SK-N-SH (cell line): ENCODE measurements around the gene RHBDL1. TPM values are rescaled to one million over a fixed set of nuclear protein-coding genes. Genes with fewer than 3 reads are reported as not detected.
A peak's percentile ranks its signal among the peaks of the same experiment; 100 is the strongest.

Experiments used
- CTCF ChIA-PET: fragments of 300-600, 350-600 bp; formaldehyde crosslinking; extraction: SDS; loops from one replicate; lab custom pipeline; 2021; lab: Yijun Ruan, JAX
- POLR2A ChIA-PET: fragments of 350-600 bp; sonication (Branson Sonifier 250); formaldehyde crosslinking; extraction: SDS; loops from one replicate; lab custom pipeline; 2020; ENCODE audit warnings: antibody characterized with exemption, inconsistent platforms; lab: Yijun Ruan, JAX
- DNase-seq: peaks from one replicate; pipeline ENCODE4 v3.0.0; 2012
- H2AFZ ChIP-seq: fragments of 200-600 bp; sonication (generic); 2 replicates; pipeline ENCODE4 v1.8.1; 2016; ENCODE audit warnings: antibody characterized with exemption, mild to moderate bottlenecking, low read depth
- H3F3A ChIP-seq: fragments of 200-600 bp; sonication (generic); replicated peaks from 2 replicates; pipeline ENCODE3; 2016; ENCODE audit warnings: antibody characterized with exemption, mild to moderate bottlenecking; ENCODE audit not compliant: insufficient read depth
- H3K27ac ChIP-seq, 2 experiments: fragments of 200-500 bp in 1 of 2; fragments of 200-600 bp in 1 of 2; sonication (Bioruptor generic) in 1 of 2; sonication (generic), shearing (Covaris generic) in 1 of 2; 2 replicates each; pipeline versions ENCODE4 v1.5.1 to v1.6.1; 2014 to 2016; ENCODE audit warnings: low read depth in 2 of 2, inconsistent platforms in 1 of 2, low read length in 1 of 2, mild to moderate bottlenecking in 1 of 2, mixed read lengths in 1 of 2
- H3K27me3 ChIP-seq: fragments of 200-600 bp; sonication (generic), shearing (Covaris generic); 2 replicates; pipeline ENCODE4 v1.6.1; 2016; ENCODE audit warnings: mixed run types; ENCODE audit not compliant: insufficient read depth
- H3K36me3 ChIP-seq, 2 experiments: fragments of 200-500 bp in 1 of 2; fragments of 200-600 bp in 1 of 2; sonication (Bioruptor generic) in 1 of 2; sonication (generic) in 1 of 2; replicated peaks in 1 of 2; 2 replicates each; pipeline versions ENCODE3 to v1.5.1; 2014 to 2016; ENCODE audit warnings: low read length in 1 of 2, mild to moderate bottlenecking in 1 of 2; ENCODE audit not compliant: insufficient read depth in 2 of 2, control insufficient read depth in 1 of 2
- H3K4me1 ChIP-seq, 2 experiments: fragments of 200-500 bp in 1 of 2; fragments of 200-600 bp in 1 of 2; sonication (Bioruptor generic) in 1 of 2; sonication (generic), shearing (Covaris generic) in 1 of 2; 2 replicates each; pipeline versions ENCODE4 v1.5.1 to v1.6.1; 2014 to 2016; ENCODE audit warnings: low read depth in 1 of 2, low read length in 1 of 2, mixed run types in 1 of 2; ENCODE audit not compliant: insufficient read depth in 2 of 2, control insufficient read depth in 1 of 2
- H3K4me2 ChIP-seq: fragments of 200-600 bp; sonication (generic), shearing (Covaris generic); 2 replicates; pipeline ENCODE4 v1.6.1; 2017; ENCODE audit warnings: mixed run types
- H3K4me3 ChIP-seq, 2 experiments: fragments of 200-500 bp in 1 of 2; fragments of 200-600 bp in 1 of 2; sonication (Bioruptor generic) in 1 of 2; sonication (generic), shearing (Covaris generic) in 1 of 2; 2 replicates each; pipeline versions ENCODE4 v1.5.1 to v1.8.1; 2014 to 2016; ENCODE audit warnings: low read depth in 2 of 2, inconsistent platforms in 1 of 2, low read length in 1 of 2, mild to moderate bottlenecking in 1 of 2, mixed read lengths in 1 of 2, moderate library complexity in 1 of 2
- H3K79me2 ChIP-seq: fragments of 200-600 bp; sonication (generic); 2 replicates; pipeline ENCODE4 v1.8.1; 2017; ENCODE audit warnings: mild to moderate bottlenecking; ENCODE audit not compliant: insufficient read depth
- H3K9ac ChIP-seq: fragments of 200-600 bp; sonication (generic); 2 replicates; pipeline ENCODE4 v1.6.1; 2017; ENCODE audit warnings: mixed run types
- H3K9me2 ChIP-seq: fragments of 200-600 bp; sonication (generic); 2 replicates; pipeline ENCODE4 v1.6.1; 2017; ENCODE audit warnings: mixed run types
- H3K9me3 ChIP-seq: fragments of 200-600 bp; sonication (generic); 2 replicates; pipeline ENCODE4 v1.6.1; 2017; ENCODE audit warnings: mixed run types, mild to moderate bottlenecking, moderate library complexity
- H4K20me1 ChIP-seq: fragments of 200-600 bp; sonication (generic); 2 replicates; pipeline ENCODE4 v1.6.1; 2017; ENCODE audit warnings: mild to moderate bottlenecking, mixed run types; ENCODE audit not compliant: insufficient read depth
- ELF1 ChIP-seq: IDR thresholded peaks from 2 replicates; pipeline ENCODE4 v1.4.0; 2012
- EZH2phosphoT487 ChIP-seq: fragments of 200-600 bp; sonication (generic); IDR thresholded peaks from 2 replicates; pipeline ENCODE4 v1.6.1; 2017; ENCODE audit warnings: low read depth, mixed run types, mild to moderate bottlenecking, antibody characterized with exemption, moderate library complexity, borderline replicate concordance
- FOSL2 ChIP-seq: IDR thresholded peaks from 2 replicates; pipeline ENCODE4 v1.4.0; 2012; ENCODE audit warnings: low read depth, mild to moderate bottlenecking, moderate library complexity, borderline replicate concordance
- GATA2 ChIP-seq: sonication (generic); formaldehyde crosslinking; IDR thresholded peaks from 2 replicates; pipeline ENCODE4 v1.5.0; 2020; ENCODE audit warnings: mild to moderate bottlenecking, missing genetic modification reagents
- MXI1 ChIP-seq: IDR thresholded peaks from 2 replicates; pipeline ENCODE4 v1.6.1; 2012; ENCODE audit warnings: mild to moderate bottlenecking, low read depth, low read length, improper control_type of control experiment
- NFIC ChIP-seq: IDR thresholded peaks from 2 replicates; pipeline ENCODE4 v1.4.0; 2012; ENCODE audit warnings: borderline replicate concordance
- RFX5 ChIP-seq: IDR thresholded peaks from 2 replicates; pipeline ENCODE4 v1.6.1; 2012; ENCODE audit warnings: mild to moderate bottlenecking, improper control_type of control experiment, low read length
- SIN3A ChIP-seq: IDR thresholded peaks from 2 replicates; pipeline ENCODE4 v1.6.1; 2012; ENCODE audit warnings: low read depth, mild to moderate bottlenecking, low read length, moderate library complexity, borderline replicate concordance
- TAF1 ChIP-seq: IDR thresholded peaks from 2 replicates; pipeline ENCODE4 v1.6.1; 2012; ENCODE audit warnings: low read depth, mild to moderate bottlenecking, low read length, moderate library complexity, borderline replicate concordance
- TCF12 ChIP-seq: IDR thresholded peaks from 2 replicates; pipeline ENCODE4 v1.4.0; 2012
- TEAD4 ChIP-seq: IDR thresholded peaks from 2 replicates; pipeline ENCODE4 v1.4.0; 2012; ENCODE audit warnings: mild to moderate bottlenecking, borderline replicate concordance; ENCODE audit not compliant: insufficient read depth
- YY1 ChIP-seq: IDR thresholded peaks from 2 replicates; pipeline ENCODE4 v1.4.0; 2012; ENCODE audit warnings: low read depth, mild to moderate bottlenecking
- WGBS: methylation state at CpG from one replicate; pipeline ENCODE4 v1.1.6; 2017; ENCODE audit warnings: low lambda C conversion rate; 5-methylcytosine and 5-hydroxymethylcytosine counted together
- polyA plus RNA-seq, 3 experiments: library from polyadenylated mRNA; depleted of rRNA; stranded (reverse); fragments of >200 nt; gene quantifications; 2 replicates each; pipeline ENCODE4 v1.2.3, GENCODE V29; 2012
- TF ChIP-seq, protein P1 (sequence below): IDR thresholded peaks from 2 replicates; pipeline ENCODE4 v1.6.1; 2012; ENCODE audit warnings: mild to moderate bottlenecking, low read depth, low read length, moderate library complexity
- TF ChIP-seq, protein P2 (sequence below): fragments of 200-600 bp; sonication (generic); IDR thresholded peaks from 2 replicates; pipeline ENCODE4 v1.6.1; 2017; ENCODE audit warnings: antibody characterized with exemption, mild to moderate bottlenecking, moderate library complexity
- TF ChIP-seq, protein P3 (sequence below): IDR thresholded peaks from 2 replicates; pipeline ENCODE4 v1.4.0; 2012; ENCODE audit warnings: low read depth
- TF ChIP-seq, protein P4 (sequence below): IDR thresholded peaks from 2 replicates; pipeline ENCODE4 v1.4.0; 2012; ENCODE audit warnings: low read depth, borderline replicate concordance
- TF ChIP-seq, protein P5 (sequence below): IDR thresholded peaks from 2 replicates; pipeline ENCODE4 v1.4.0; 2012; ENCODE audit warnings: low read depth, borderline replicate concordance

RHBDL1 gene
- polyA plus RNA-seq, 1 of the 3 experiments (the other 2 are of a cell fraction): 4.1 TPM

DNA sequence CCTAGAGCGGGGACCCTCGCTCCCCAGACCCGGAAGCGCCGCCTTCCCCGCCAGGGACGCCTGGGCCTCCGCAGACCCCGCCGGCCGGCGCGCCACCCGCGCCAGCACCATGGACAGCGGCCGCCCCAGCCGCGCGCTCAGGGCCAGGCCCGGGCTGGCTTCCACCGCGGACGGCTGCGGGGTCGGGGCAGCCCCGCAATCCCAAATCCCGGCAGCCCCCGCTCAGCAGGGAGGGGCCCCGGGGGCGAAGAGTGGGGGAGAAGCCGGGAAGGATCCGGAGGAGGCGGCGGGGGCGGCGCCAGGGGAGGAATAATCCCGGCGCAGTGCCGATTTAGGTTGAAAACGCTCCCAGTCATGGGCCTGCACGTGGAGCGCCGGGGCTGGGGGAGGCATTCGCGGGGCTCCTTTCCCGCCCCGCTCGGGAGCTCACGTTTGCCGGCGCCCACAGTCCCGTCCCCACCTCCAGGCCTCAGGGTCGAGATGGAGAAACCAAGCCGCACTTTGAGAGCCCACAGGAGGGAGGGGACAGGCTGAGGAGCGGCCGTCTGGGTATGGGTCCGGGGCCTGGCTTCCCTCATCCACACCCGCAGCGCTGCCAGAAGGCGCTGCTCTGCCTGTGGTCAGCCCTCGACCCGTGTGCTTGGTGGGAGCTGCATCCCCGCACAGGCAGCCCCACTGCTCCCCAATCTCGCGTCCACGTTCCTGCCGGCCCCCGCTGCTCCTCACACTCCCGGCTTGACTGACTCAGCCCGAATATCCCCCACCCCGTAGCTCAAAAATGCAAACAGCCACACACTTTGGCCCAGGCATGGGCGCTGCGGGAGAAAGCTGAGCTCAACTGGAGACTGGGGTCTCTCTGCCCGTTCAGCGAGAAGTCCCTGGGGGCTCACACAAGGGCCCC is 25.5 kb downstream of the RHBDL1 start:
- Histone ChIP-seq H3K9me3 (no peaks in the 10 kb centered on the region), H3K9ac (no peak overlapping the region), H3K4me3 (no peak overlapping the region), H2AFZ (no peak overlapping the region), H3K79me2 (peaks cover 67% of the 10 kb centered on the region), H3K27me3 (no peaks in the 10 kb centered on the region), H3K9me2 (no peaks in the 10 kb centered on the region), H3K4me2 (no peak overlapping the region), H3K4me1 (peaks cover 4 to 12% of the 10 kb centered on the region in 2 experiments; a peak in 1 of 4 replicates), H3K27ac (no peak overlapping the region), H3K36me3 (no peaks in the 10 kb centered on the region), H4K20me1 (peaks cover 59% of the 10 kb centered on the region), H3F3A (no peaks in the 10 kb centered on the region)
- POLR2A ChIA-PET: no interaction called here
- CTCF ChIA-PET: interaction anchor here (1.1 kb wide), 2 partner anchors 10 to 356 kb away, joined by 4 read pairs; no protein-coding TSS in a partner anchor
- TF ChIP-seq YY1: no peak
- TF ChIP-seq, protein P1, sequence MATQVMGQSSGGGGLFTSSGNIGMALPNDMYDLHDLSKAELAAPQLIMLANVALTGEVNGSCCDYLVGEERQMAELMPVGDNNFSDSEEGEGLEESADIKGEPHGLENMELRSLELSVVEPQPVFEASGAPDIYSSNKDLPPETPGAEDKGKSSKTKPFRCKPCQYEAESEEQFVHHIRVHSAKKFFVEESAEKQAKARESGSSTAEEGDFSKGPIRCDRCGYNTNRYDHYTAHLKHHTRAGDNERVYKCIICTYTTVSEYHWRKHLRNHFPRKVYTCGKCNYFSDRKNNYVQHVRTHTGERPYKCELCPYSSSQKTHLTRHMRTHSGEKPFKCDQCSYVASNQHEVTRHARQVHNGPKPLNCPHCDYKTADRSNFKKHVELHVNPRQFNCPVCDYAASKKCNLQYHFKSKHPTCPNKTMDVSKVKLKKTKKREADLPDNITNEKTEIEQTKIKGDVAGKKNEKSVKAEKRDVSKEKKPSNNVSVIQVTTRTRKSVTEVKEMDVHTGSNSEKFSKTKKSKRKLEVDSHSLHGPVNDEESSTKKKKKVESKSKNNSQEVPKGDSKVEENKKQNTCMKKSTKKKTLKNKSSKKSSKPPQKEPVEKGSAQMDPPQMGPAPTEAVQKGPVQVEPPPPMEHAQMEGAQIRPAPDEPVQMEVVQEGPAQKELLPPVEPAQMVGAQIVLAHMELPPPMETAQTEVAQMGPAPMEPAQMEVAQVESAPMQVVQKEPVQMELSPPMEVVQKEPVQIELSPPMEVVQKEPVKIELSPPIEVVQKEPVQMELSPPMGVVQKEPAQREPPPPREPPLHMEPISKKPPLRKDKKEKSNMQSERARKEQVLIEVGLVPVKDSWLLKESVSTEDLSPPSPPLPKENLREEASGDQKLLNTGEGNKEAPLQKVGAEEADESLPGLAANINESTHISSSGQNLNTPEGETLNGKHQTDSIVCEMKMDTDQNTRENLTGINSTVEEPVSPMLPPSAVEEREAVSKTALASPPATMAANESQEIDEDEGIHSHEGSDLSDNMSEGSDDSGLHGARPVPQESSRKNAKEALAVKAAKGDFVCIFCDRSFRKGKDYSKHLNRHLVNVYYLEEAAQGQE: peak; percentile 91
- 85% methylated on average over 20 of the region's 76 CpGs for WGBS
- DNase-seq: no peak

DNA sequence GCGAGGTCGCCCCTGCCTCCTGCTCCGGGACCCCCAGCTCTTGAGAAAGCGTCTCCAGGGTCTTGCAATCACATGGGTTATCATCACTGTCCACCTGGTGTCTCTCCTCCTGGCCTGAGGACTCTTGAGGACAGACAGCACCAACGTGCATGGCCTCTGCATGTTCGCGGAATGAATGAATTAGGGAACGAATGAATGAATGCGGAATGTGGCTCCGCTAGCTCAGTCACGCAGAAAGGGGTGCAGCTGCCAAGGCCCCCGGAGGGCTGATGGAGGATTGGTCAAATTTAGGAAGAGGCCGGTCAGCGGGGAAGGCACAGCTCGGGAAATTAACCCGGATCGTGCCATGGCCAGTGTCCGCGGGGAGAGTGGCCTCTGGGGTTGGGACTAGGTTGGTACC is 26.9 kb downstream of the RHBDL1 start:
- peaks cover 59% of the 10 kb centered on the region for H4K20me1 ChIP-seq
- no peak overlapping the region for H3K4me3 ChIP-seq
- H3K36me3 ChIP-seq: no peaks in the 10 kb centered on the region
- DNase-seq: no peak
- no peaks in the 10 kb centered on the region for H3K27me3 ChIP-seq
- no peak overlapping the region for H3K27ac ChIP-seq
- H3K9ac ChIP-seq: no peak overlapping the region
- POLR2A ChIA-PET: interaction anchor here (0.6 kb wide), 1 partner anchor 48 kb away, joined by 3 read pairs; no protein-coding TSS in a partner anchor
- peaks cover 67% of the 10 kb centered on the region for H3K79me2 ChIP-seq
- CTCF ChIA-PET: interaction anchor here (0.8 to 22.4 kb wide), 9 partner anchors 8 to 355 kb away, joined by 3 to 358 read pairs (median 4); partner anchors contain the start of genes ANTKMT, CCDC78, HAGHL and METRN
- peaks cover 4 to 19% of the 10 kb centered on the region in 2 experiments; a peak in 1 of 4 replicates for H3K4me1 ChIP-seq
- H3K9me2 ChIP-seq: no peaks in the 10 kb centered on the region
- no peaks in the 10 kb centered on the region for H3K9me3 ChIP-seq
- WGBS: 82% methylated on average over 19 of the region's 19 CpGs
- no peak overlapping the region for H3K4me2 ChIP-seq
- H2AFZ ChIP-seq: no peak overlapping the region
- H3F3A ChIP-seq: peaks cover 5% of the 10 kb centered on the region
- no peak for TF ChIP-seq NFIC
- no peak for TF ChIP-seq ELF1
- no peak for TF ChIP-seq FOSL2
- TF ChIP-seq, protein P2, sequence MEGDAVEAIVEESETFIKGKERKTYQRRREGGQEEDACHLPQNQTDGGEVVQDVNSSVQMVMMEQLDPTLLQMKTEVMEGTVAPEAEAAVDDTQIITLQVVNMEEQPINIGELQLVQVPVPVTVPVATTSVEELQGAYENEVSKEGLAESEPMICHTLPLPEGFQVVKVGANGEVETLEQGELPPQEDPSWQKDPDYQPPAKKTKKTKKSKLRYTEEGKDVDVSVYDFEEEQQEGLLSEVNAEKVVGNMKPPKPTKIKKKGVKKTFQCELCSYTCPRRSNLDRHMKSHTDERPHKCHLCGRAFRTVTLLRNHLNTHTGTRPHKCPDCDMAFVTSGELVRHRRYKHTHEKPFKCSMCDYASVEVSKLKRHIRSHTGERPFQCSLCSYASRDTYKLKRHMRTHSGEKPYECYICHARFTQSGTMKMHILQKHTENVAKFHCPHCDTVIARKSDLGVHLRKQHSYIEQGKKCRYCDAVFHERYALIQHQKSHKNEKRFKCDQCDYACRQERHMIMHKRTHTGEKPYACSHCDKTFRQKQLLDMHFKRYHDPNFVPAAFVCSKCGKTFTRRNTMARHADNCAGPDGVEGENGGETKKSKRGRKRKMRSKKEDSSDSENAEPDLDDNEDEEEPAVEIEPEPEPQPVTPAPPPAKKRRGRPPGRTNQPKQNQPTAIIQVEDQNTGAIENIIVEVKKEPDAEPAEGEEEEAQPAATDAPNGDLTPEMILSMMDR: no peak
- TF ChIP-seq, protein P3, sequence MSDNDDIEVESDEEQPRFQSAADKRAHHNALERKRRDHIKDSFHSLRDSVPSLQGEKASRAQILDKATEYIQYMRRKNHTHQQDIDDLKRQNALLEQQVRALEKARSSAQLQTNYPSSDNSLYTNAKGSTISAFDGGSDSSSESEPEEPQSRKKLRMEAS: no peak
- TF ChIP-seq, protein P4, sequence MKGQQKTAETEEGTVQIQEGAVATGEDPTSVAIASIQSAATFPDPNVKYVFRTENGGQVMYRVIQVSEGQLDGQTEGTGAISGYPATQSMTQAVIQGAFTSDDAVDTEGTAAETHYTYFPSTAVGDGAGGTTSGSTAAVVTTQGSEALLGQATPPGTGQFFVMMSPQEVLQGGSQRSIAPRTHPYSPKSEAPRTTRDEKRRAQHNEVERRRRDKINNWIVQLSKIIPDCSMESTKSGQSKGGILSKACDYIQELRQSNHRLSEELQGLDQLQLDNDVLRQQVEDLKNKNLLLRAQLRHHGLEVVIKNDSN: no peak
- no peak for TF ChIP-seq TAF1
- no peak for TF ChIP-seq SIN3A
- TF ChIP-seq TEAD4: no peak
- TF ChIP-seq MXI1: no peak
- TF ChIP-seq, protein P5, sequence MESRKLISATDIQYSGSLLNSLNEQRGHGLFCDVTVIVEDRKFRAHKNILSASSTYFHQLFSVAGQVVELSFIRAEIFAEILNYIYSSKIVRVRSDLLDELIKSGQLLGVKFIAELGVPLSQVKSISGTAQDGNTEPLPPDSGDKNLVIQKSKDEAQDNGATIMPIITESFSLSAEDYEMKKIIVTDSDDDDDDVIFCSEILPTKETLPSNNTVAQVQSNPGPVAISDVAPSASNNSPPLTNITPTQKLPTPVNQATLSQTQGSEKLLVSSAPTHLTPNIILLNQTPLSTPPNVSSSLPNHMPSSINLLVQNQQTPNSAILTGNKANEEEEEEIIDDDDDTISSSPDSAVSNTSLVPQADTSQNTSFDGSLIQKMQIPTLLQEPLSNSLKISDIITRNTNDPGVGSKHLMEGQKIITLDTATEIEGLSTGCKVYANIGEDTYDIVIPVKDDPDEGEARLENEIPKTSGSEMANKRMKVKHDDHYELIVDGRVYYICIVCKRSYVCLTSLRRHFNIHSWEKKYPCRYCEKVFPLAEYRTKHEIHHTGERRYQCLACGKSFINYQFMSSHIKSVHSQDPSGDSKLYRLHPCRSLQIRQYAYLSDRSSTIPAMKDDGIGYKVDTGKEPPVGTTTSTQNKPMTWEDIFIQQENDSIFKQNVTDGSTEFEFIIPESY: no peak
- TF ChIP-seq RFX5: no peak
- TF ChIP-seq YY1: no peak
- no peak for TF ChIP-seq TCF12
- no peak for TF ChIP-seq EZH2phosphoT487
- TF ChIP-seq GATA2 (CRISPR knock-in tag): no peak
